Lung (tissue), 12 donors: Measurements from ENCODE around the gene LYPD3. TPM values are rescaled to one million over a fixed set of nuclear protein-coding genes. Genes with fewer than 3 reads are reported as not detected.

ENCODE experiments used
- ATAC-seq: fragments of 200-7000 bp; cut with Tn5 transposase; one replicate; pipeline ENCODE4 v1.9.1; 2020; ENCODE audit warnings: moderate number of reproducible peaks; ENCODE audit not compliant: insufficient read depth, low FRiP score
- DNase-seq, 3 donors: peaks; one replicate each; pipeline ENCODE4 v3.0.0-alpha.2; 2013 to 2017
- H3K27ac ChIP-seq, 2 donors: one replicate each; pipeline ENCODE4 v1.5.1; 2013; ENCODE audit warnings: mild to moderate bottlenecking in 2 of 2, moderate library complexity in 2 of 2, control low read depth in 1 of 2, inconsistent platforms in 1 of 2, low read depth in 1 of 2, low read length in 1 of 2
- H3K27me3 ChIP-seq, 3 donors: one replicate each; pipeline ENCODE4 v1.5.1; 2013; ENCODE audit warnings: low read length in 2 of 3; ENCODE audit not compliant: control insufficient read depth in 3 of 3, insufficient read depth in 3 of 3
- H3K36me3 ChIP-seq, 4 donors: one replicate each; pipeline ENCODE4 v1.5.1; 2013; ENCODE audit warnings: low read length in 4 of 4, mild to moderate bottlenecking in 1 of 4, moderate library complexity in 1 of 4; ENCODE audit not compliant: control insufficient read depth in 4 of 4, insufficient read depth in 4 of 4
- H3K4me1 ChIP-seq, 5 donors: one replicate each; pipeline ENCODE4 v1.5.1; 2013; ENCODE audit warnings: low read length in 5 of 5, mild to moderate bottlenecking in 2 of 5, moderate library complexity in 1 of 5; ENCODE audit not compliant: control insufficient read depth in 5 of 5, insufficient read depth in 5 of 5
- H3K4me3 ChIP-seq: one replicate; pipeline ENCODE4 v1.5.1; 2013; ENCODE audit warnings: mild to moderate bottlenecking, control low read depth, moderate library complexity
- H3K9ac ChIP-seq, 2 donors: one replicate each; pipeline ENCODE4 v1.5.1; 2013; ENCODE audit warnings: low read length in 2 of 2, control low read depth in 1 of 2; ENCODE audit not compliant: insufficient read depth in 1 of 2
- H3K9me3 ChIP-seq, 4 donors: one replicate each; pipeline ENCODE4 v1.5.1; 2013; ENCODE audit warnings: low read length in 3 of 4, mild to moderate bottlenecking in 1 of 4, moderate library complexity in 1 of 4; ENCODE audit not compliant: control insufficient read depth in 4 of 4, insufficient read depth in 3 of 4
- CTCF ChIP-seq: IDR thresholded peaks from 2 replicates; pipeline ENCODE4 v1.5.1; 2012; ENCODE audit warnings: mild to moderate bottlenecking; ENCODE audit errors: control extremely low read depth, extremely low read depth
- WGBS, 2 donors: extraction: QIAGEN DNeasy Blood & Tissue Kit; methylation state at CpG; one replicate each; pipeline ENCODE4 v1.1.7; 2013; 5-methylcytosine and 5-hydroxymethylcytosine counted together
- polyA plus RNA-seq, 2 donors: library from polyadenylated mRNA; stranded (reverse); fragments of 200-250 nt; gene quantifications; one replicate each; pipeline ENCODE4 v1.2.1, GENCODE V29; 2013
- total RNA-seq, 2 donors: library from RNA; depleted of rRNA in 1 of 2; stranded (reverse); fragments of >200 nt in 1 of 2; gene quantifications; one replicate each; pipeline ENCODE4 v1.2.1, GENCODE V29; 2014 to 2021
- donor health status: control.
- donor health status: control.
- donor health status: Bipolar disorder and iron deficiency.
- donor health status: healthy.
- donor health status: DM: yes; HTN: yes; CAD: no.

Gene LYPD3
- total and polyA plus RNA-seq, 4 donors: 0.28 to 1.7 (median 0.95) TPM

GRCh38 chr19:43450545-43450997 is 14.8 kb downstream of the LYPD3 start:
- ATAC-seq (no peak), DNase-seq (no peak)
- no peak for TF ChIP-seq CTCF
- Histone ChIP-seq H3K9ac (no peak overlapping the region), H3K27ac (no peak overlapping the region), H3K9me3 (no peaks in the 10 kb centered on the region), H3K27me3 (no peaks in the 10 kb centered on the region), H3K4me1 (no peaks in the 10 kb centered on the region), H3K36me3 (no peaks in the 10 kb centered on the region), H3K4me3 (no peak overlapping the region)
- WGBS, 2 donors: 56 to 59% methylated on average over 2 of the region's 2 CpGs

GRCh38 chr19:43447655-43448054 is 17.8 kb downstream of the LYPD3 start:
- no peak overlapping the region for H3K27ac ChIP-seq
- DNase-seq: no peak
- no peak for ATAC-seq
- H3K9me3 ChIP-seq: no peaks in the 10 kb centered on the region
- H3K4me1 ChIP-seq: no peaks in the 10 kb centered on the region
- 95 to 96% methylated on average over 9 of the region's 9 CpGs for WGBS, 2 donors
- no peaks in the 10 kb centered on the region for H3K36me3 ChIP-seq
- no peak for TF ChIP-seq CTCF
- H3K9ac ChIP-seq: no peak overlapping the region
- no peaks in the 10 kb centered on the region for H3K27me3 ChIP-seq
- no peak overlapping the region for H3K4me3 ChIP-seq

GRCh38 chr19:43446746-43447489 is 18.5 kb downstream of the LYPD3 start:
- no peak overlapping the region for H3K9ac ChIP-seq
- H3K4me1 ChIP-seq: no peaks in the 10 kb centered on the region
- no peaks in the 10 kb centered on the region for H3K9me3 ChIP-seq
- WGBS, 2 donors: 31 to 34% methylated on average over 14 of the region's 14 CpGs
- no peaks in the 10 kb centered on the region for H3K36me3 ChIP-seq
- DNase-seq: peak; percentile 78 to 82 (median 80)
- peak; percentile 97 for TF ChIP-seq CTCF
- no peak for ATAC-seq
- no peak overlapping the region for H3K4me3 ChIP-seq
- H3K27me3 ChIP-seq: no peaks in the 10 kb centered on the region
- no peak overlapping the region for H3K27ac ChIP-seq
